H9 (cell line): ENCODE data around the gene KCNIP1. TPM values are rescaled to one million over a fixed set of nuclear protein-coding genes. Genes with fewer than 3 reads are reported as not detected.

ENCODE experiments used
- DNase-seq: peaks from one replicate; pipeline ENCODE4 v3.0.0-alpha.2; 2017
- H2AFZ ChIP-seq: one replicate; pipeline ENCODE4 v1.6.1; 2013; ENCODE audit warnings: mild to moderate bottlenecking, low read length, control low read depth, moderate library complexity
- H2AK5ac ChIP-seq: 2 replicates; pipeline ENCODE4 v1.6.1; 2013; ENCODE audit warnings: low read length, control low read depth, mixed read lengths; ENCODE audit not compliant: insufficient read length
- H2BK120ac ChIP-seq: one replicate; pipeline ENCODE4 v1.6.1; 2013; ENCODE audit warnings: low read depth, mild to moderate bottlenecking, low read length, control low read depth, inconsistent platforms; ENCODE audit not compliant: poor library complexity, severe bottlenecking
- H2BK12ac ChIP-seq: 2 replicates; pipeline ENCODE4 v1.6.1; 2013; ENCODE audit warnings: low read length, control low read depth, mixed read lengths, low read depth; ENCODE audit not compliant: insufficient read length
- H2BK15ac ChIP-seq: 2 replicates; pipeline ENCODE4 v1.6.1; 2013; ENCODE audit warnings: low read depth, low read length, control low read depth
- H2BK20ac ChIP-seq: one replicate; pipeline ENCODE4 v1.6.1; 2013; ENCODE audit warnings: low read depth, mild to moderate bottlenecking, low read length, control low read depth, inconsistent platforms; ENCODE audit not compliant: poor library complexity, severe bottlenecking
- H2BK5ac ChIP-seq: 2 replicates; pipeline ENCODE4 v1.6.1; 2013; ENCODE audit warnings: low read length, control low read depth, mixed read lengths; ENCODE audit not compliant: insufficient read length
- H3K14ac ChIP-seq: 2 replicates; pipeline ENCODE4 v1.6.1; 2013; ENCODE audit warnings: low read length, control low read depth; ENCODE audit not compliant: insufficient read depth
- H3K18ac ChIP-seq: 2 replicates; pipeline ENCODE4 v1.6.1; 2013; ENCODE audit warnings: low read depth, mild to moderate bottlenecking, mixed read lengths, low read length, control low read depth; ENCODE audit not compliant: insufficient read length
- H3K23ac ChIP-seq: 2 replicates; pipeline ENCODE4 v1.6.1; 2013; ENCODE audit warnings: low read length, control low read depth, mixed read lengths, low read depth; ENCODE audit not compliant: insufficient read length
- H3K23me2 ChIP-seq: 2 replicates; pipeline ENCODE4 v1.6.1; 2013; ENCODE audit warnings: low read depth, mild to moderate bottlenecking, mixed read lengths, low read length, control low read depth; ENCODE audit not compliant: insufficient read length, poor library complexity, severe bottlenecking
- H3K27ac ChIP-seq: 2 replicates; pipeline ENCODE4 v1.5.1; 2013; ENCODE audit warnings: low read length, control low read depth, mixed read lengths, low read depth; ENCODE audit not compliant: insufficient read length
- H3K27me3 ChIP-seq: 2 replicates; pipeline ENCODE4 v1.6.1; 2013; ENCODE audit warnings: low read length, control low read depth, inconsistent platforms; ENCODE audit not compliant: insufficient read depth
- H3K4ac ChIP-seq: 2 replicates; pipeline ENCODE4 v1.6.1; 2013; ENCODE audit warnings: low read depth, mild to moderate bottlenecking, control low read depth, inconsistent platforms, low read length, moderate library complexity
- H3K4me1 ChIP-seq: 2 replicates; pipeline ENCODE4 v1.6.1; 2013; ENCODE audit warnings: low read length, control low read depth, inconsistent platforms; ENCODE audit not compliant: insufficient read depth
- H3K4me2 ChIP-seq: 2 replicates; pipeline ENCODE4 v1.6.1; 2013; ENCODE audit warnings: low read length, control low read depth, mixed read lengths; ENCODE audit not compliant: insufficient read length, insufficient read depth
- H3K56ac ChIP-seq: 2 replicates; pipeline ENCODE4 v1.6.1; 2013; ENCODE audit warnings: low read depth, mild to moderate bottlenecking, mixed read lengths, low read length, control low read depth; ENCODE audit not compliant: insufficient read length
- H3K79me1 ChIP-seq: 2 replicates; pipeline ENCODE4 v1.6.1; 2013; ENCODE audit warnings: low read depth, mild to moderate bottlenecking, moderate library complexity, low read length, control low read depth, inconsistent platforms; ENCODE audit not compliant: insufficient read depth, poor library complexity, severe bottlenecking
- H3K79me2 ChIP-seq: 2 replicates; pipeline ENCODE4 v1.6.1; 2013; ENCODE audit warnings: low read length, control low read depth, inconsistent platforms; ENCODE audit not compliant: insufficient read depth
- H3K9ac ChIP-seq: 2 replicates; pipeline ENCODE4 v1.6.1; 2013; ENCODE audit warnings: low read length, control low read depth, mixed read lengths; ENCODE audit not compliant: insufficient read length; ENCODE audit errors: extremely low read depth
- H3K9me3 ChIP-seq: one replicate; pipeline ENCODE4 v1.6.1; 2013; ENCODE audit warnings: low read depth, low read length, inconsistent platforms; ENCODE audit not compliant: control insufficient read depth
- H3T11ph ChIP-seq: one replicate; pipeline ENCODE4 v1.6.1; 2013; ENCODE audit warnings: mild to moderate bottlenecking, low read length, control low read depth, inconsistent platforms
- H4K20me1 ChIP-seq: one replicate; pipeline ENCODE4 v1.6.1; 2013; ENCODE audit not compliant: control insufficient read depth, insufficient read length, insufficient read depth
- H4K5ac ChIP-seq: 2 replicates; pipeline ENCODE4 v1.6.1; 2013; ENCODE audit warnings: low read depth, mild to moderate bottlenecking, mixed read lengths, low read length, control low read depth; ENCODE audit not compliant: insufficient read length
- H4K8ac ChIP-seq: replicated peaks from 2 replicates; pipeline ENCODE4 v1.6.1; 2013; ENCODE audit warnings: low read length, control low read depth, mixed read lengths, low read depth; ENCODE audit not compliant: insufficient read length
- H4K91ac ChIP-seq: 2 replicates; pipeline ENCODE4 v1.6.1; 2013; ENCODE audit warnings: low read depth, mild to moderate bottlenecking, moderate library complexity, mixed read lengths, low read length, control low read depth; ENCODE audit not compliant: insufficient read length
- H3K27ac Mint-ChIP-seq, 3 experiments: 2 replicates in 2 of 3; 3 replicates in 1 of 3; pipeline ENCODE4 v1.8.0; 2020 to 2021; ENCODE audit warnings: mixed read lengths in 3 of 3, mild to moderate bottlenecking in 1 of 3, moderate library complexity in 1 of 3
- H3K27me3 Mint-ChIP-seq: 2 replicates; pipeline ENCODE4 v1.8.0; 2021; ENCODE audit warnings: low read depth, mild to moderate bottlenecking, moderate library complexity, mixed read lengths
- H3K36me3 Mint-ChIP-seq, 3 experiments: 2 replicates in 2 of 3; 3 replicates in 1 of 3; pipeline ENCODE4 v1.8.0; 2020 to 2021; ENCODE audit warnings: low read depth in 3 of 3, mixed read lengths in 3 of 3; ENCODE audit not compliant: insufficient read depth in 1 of 3
- H3K4me1 Mint-ChIP-seq, 2 experiments: 2 replicates each; pipeline ENCODE4 v1.8.0; 2020; ENCODE audit warnings: mixed read lengths in 2 of 2
- H3K4me3 Mint-ChIP-seq, 2 experiments: 2 replicates in 1 of 2; 3 replicates in 1 of 2; pipeline ENCODE4 v1.8.0; 2020 to 2021; ENCODE audit warnings: mild to moderate bottlenecking in 2 of 2, mixed read lengths in 2 of 2, moderate library complexity in 1 of 2
- H3K9me3 Mint-ChIP-seq, 2 experiments: 2 replicates in 1 of 2; 3 replicates in 1 of 2; pipeline ENCODE4 v1.8.0; 2020; ENCODE audit warnings: mild to moderate bottlenecking in 2 of 2, mixed read lengths in 2 of 2, moderate library complexity in 1 of 2
- CTCF ChIP-seq: fragments of 200-600 bp; sonication (generic); conservative IDR thresholded peaks from 3 replicates; pipeline ENCODE4 v1.8.0; 2021; ENCODE audit warnings: antibody characterized with exemption, mild to moderate bottlenecking
- WGBS: extraction: QIAGEN DNeasy Blood & Tissue Kit; methylation state at CpG from one replicate; pipeline ENCODE4 v1.1.7; 2013; ENCODE audit warnings: missing lambda C conversion rate, low lambda C conversion rate, mixed read lengths; ENCODE audit not compliant: insufficient read length; ENCODE audit errors: extremely low coverage; 5-methylcytosine and 5-hydroxymethylcytosine counted together
- total RNA-seq: library from RNA; stranded (reverse); gene quantifications from 2 replicates; pipeline ENCODE4 v1.2.1, GENCODE V29; 2021

The KCNIP1 gene
- total RNA-seq, 1 experiment from 2014 or later = 0.63 TPM

- H3K23ac ChIP-seq = no peak overlapping the region
- H3K9me3 Mint-ChIP-seq = no peaks in the 10 kb centered on the region
Measured at GRCh38 chr5:170662966-170663365, 159.1 kb downstream of the KCNIP1 start.

More at GRCh38 chr5:170662966-170663365, 159.1 kb downstream of the KCNIP1 start:
- Histone ChIP-seq H3K79me2 (no peaks in the 10 kb centered on the region), H4K91ac (no peak overlapping the region), H2BK120ac (no peak overlapping the region), H2BK15ac (no peak overlapping the region), H2AK5ac (no peak overlapping the region), H3K27ac (no peak overlapping the region), H4K8ac (no peak overlapping the region), H3K9me3 (no peaks in the 10 kb centered on the region), H3K9ac (no peak overlapping the region), H3K56ac (no peak overlapping the region), H3K79me1 (no peaks in the 10 kb centered on the region), H3K18ac (no peak overlapping the region), H4K5ac (no peak overlapping the region), H3K27me3 (no peaks in the 10 kb centered on the region), H3K23me2 (no peaks in the 10 kb centered on the region), H3K4me2 (no peak overlapping the region), H2BK5ac (no peak overlapping the region), H2AFZ (no peak overlapping the region), H2BK12ac (no peak overlapping the region), H3K14ac (no peak overlapping the region), H2BK20ac (no peak overlapping the region), H3K4ac (no peak overlapping the region), H3T11ph (no peak overlapping the region), H3K4me1 (no peaks in the 10 kb centered on the region), H4K20me1 (no peaks in the 10 kb centered on the region)
- no peak overlapping the region for H3K4me3 Mint-ChIP-seq
- H3K27ac Mint-ChIP-seq = no peak overlapping the region
- H3K27me3 Mint-ChIP-seq = peaks cover 14% of the 10 kb centered on the region
- no peak for TF ChIP-seq CTCF
- H3K4me1 Mint-ChIP-seq = no peaks in the 10 kb centered on the region
- DNase-seq = no peak
- H3K36me3 Mint-ChIP-seq = no peaks in the 10 kb centered on the region
- WGBS = no CpG with 5 or more reads among the region's 5 CpGs
